K562 (cell line): ENCODE data around the gene PPT1. TPM values are rescaled to one million over a fixed set of nuclear protein-coding genes. Genes with fewer than 3 reads are reported as not detected.
A peak's percentile ranks its signal among the peaks of the same experiment; 100 is the strongest.

Experiments used
- ELK1 ChIP-seq: sonication (generic); formaldehyde crosslinking; IDR thresholded peaks from 2 replicates; pipeline ENCODE4 v1.8.1; 2022; ENCODE audit warnings: missing genetic modification reagents
- FOXM1 ChIP-seq, 2 experiments: fragments of 450-650 bp in 1 of 2; sonication (generic) in 1 of 2; formaldehyde crosslinking in 1 of 2; IDR thresholded peaks; 2 replicates each; pipeline versions ENCODE4 v1.6.1 to v1.9.0; 2017 to 2022; ENCODE audit warnings: low read depth in 2 of 2, mild to moderate bottlenecking in 2 of 2, missing genetic modification reagents in 1 of 2, moderate library complexity in 1 of 2
- HMGXB4 ChIP-seq: sonication (generic); formaldehyde crosslinking; IDR thresholded peaks from 2 replicates; pipeline ENCODE4 v1.8.1; 2023; ENCODE audit warnings: mild to moderate bottlenecking, missing genetic modification reagents
- MAFG ChIP-seq: fragments of 450-650 bp; conservative IDR thresholded peaks from 2 replicates; pipeline ENCODE4 v1.6.1; 2016; ENCODE audit warnings: missing genetic modification characterization, missing compliant biosample characterization
- MCM2 ChIP-seq: fragments of 450-650 bp; IDR thresholded peaks from 2 replicates; pipeline ENCODE4 v1.6.1; 2017; ENCODE audit warnings: low read depth, mild to moderate bottlenecking
- MCM5 ChIP-seq: fragments of 450-650 bp; IDR thresholded peaks from 2 replicates; pipeline ENCODE4 v1.6.1; 2016; ENCODE audit warnings: low read depth
- MXI1 ChIP-seq: IDR thresholded peaks from 2 replicates; pipeline ENCODE4 v1.6.1; 2011; ENCODE audit warnings: low read depth, mild to moderate bottlenecking, improper control_type of control experiment, low read length
- PCBP2 ChIP-seq: fragments of 200-400 bp; formaldehyde crosslinking; IDR thresholded peaks from 2 replicates; pipeline ENCODE4 v1.6.1; 2018; ENCODE audit warnings: low read length, low read depth, mild to moderate bottlenecking, moderate library complexity; ENCODE audit not compliant: poor library complexity, severe bottlenecking
- TRIM25 ChIP-seq: fragments of 450-650 bp; IDR thresholded peaks from 2 replicates; pipeline ENCODE4 v1.7.0; 2016; ENCODE audit warnings: borderline replicate concordance
- ZC3H4 ChIP-seq: sonication (generic); formaldehyde crosslinking; IDR thresholded peaks from 2 replicates; pipeline ENCODE4 v1.9.0; 2021; ENCODE audit warnings: missing genetic modification reagents, borderline replicate concordance
- ZMIZ1 ChIP-seq, 2 experiments: fragments of 150-350 bp in 1 of 2; IDR thresholded peaks; 2 replicates each; pipeline ENCODE4 v1.6.1; 2012 to 2016; ENCODE audit warnings: low read depth in 2 of 2, low read length in 2 of 2, mild to moderate bottlenecking in 1 of 2, moderate library complexity in 1 of 2
- ZSCAN32 ChIP-seq: fragments of 450-650 bp; formaldehyde crosslinking; IDR thresholded peaks from 2 replicates; pipeline ENCODE4 v1.4.0; 2020; ENCODE audit warnings: mild to moderate bottlenecking, moderate library complexity
- polyA plus RNA-seq, 8 experiments: library from polyadenylated mRNA; depleted of rRNA in 4 of 8; stranded (reverse) in 5 of 8; unstranded in 3 of 8; fragments of >200 nt; fragmentation: Nextera tagmentation in 2 of 8; fragmentation: Illumina TruSeq in 1 of 8; extraction: Ambion mirVana in 2 of 8; extraction: Trizol in 1 of 8; gene quantifications; 2 replicates each; pipeline versions ENCODE4 v1.2.1 to v1.2.3, GENCODE V29; 2011 to 2014; ENCODE audit warnings: inconsistent platforms in 1 of 8, missing spikeins in 1 of 8
- total RNA-seq, 7 experiments: library from RNA; depleted of rRNA in 6 of 7; stranded (reverse); fragments of >200 nt in 6 of 7; fragmentation: Illumina TruSeq in 2 of 7; extraction: Trizol in 2 of 7; gene quantifications; 2 replicates each; pipeline versions ENCODE4 v1.2.1 to v1.2.3, GENCODE V29; 2011 to 2021; ENCODE audit warnings: low replicate concordance in 1 of 7
- TF ChIP-seq, protein P1 (sequence below), 3 experiments: fragments of 200-800 bp in 1 of 3; sonication (Bioruptor generic) in 1 of 3; sonication (generic) in 1 of 3; formaldehyde crosslinking in 1 of 3; IDR thresholded peaks; 2 replicates each; pipeline versions ENCODE4 v1.6.1 to v1.8.0; 2016 to 2022; ENCODE audit warnings: mild to moderate bottlenecking in 2 of 3, missing compliant biosample characterization in 2 of 3, missing genetic modification characterization in 2 of 3, missing genetic modification reagents in 1 of 3
- TF ChIP-seq, protein P2 (sequence below): fragments of 450-650 bp; IDR thresholded peaks from one replicate; pipeline ENCODE4 v1.6.1; 2018; ENCODE audit warnings: mild to moderate bottlenecking, moderate library complexity; ENCODE audit not compliant: partially characterized antibody

The PPT1 gene
- total and polyA plus RNA-seq, 9 of the 15 experiments (the other 6 are each of a cell fraction or from before 2014, with no cell fraction given): 72.2 to 285 (median 143) TPM

- no peak for TF ChIP-seq PCBP2
- TF ChIP-seq, protein P1, sequence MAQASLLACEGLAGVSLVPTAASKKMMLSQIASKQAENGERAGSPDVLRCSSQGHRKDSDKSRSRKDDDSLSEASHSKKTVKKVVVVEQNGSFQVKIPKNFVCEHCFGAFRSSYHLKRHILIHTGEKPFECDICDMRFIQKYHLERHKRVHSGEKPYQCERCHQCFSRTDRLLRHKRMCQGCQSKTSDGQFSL (CRISPR knock-in tag; IDR thresholded peaks at IDR 0.05): no peak
- TF ChIP-seq, protein P1 (tag; IDR thresholded peaks at IDR 0.05): no peak
- TF ChIP-seq, protein P2, sequence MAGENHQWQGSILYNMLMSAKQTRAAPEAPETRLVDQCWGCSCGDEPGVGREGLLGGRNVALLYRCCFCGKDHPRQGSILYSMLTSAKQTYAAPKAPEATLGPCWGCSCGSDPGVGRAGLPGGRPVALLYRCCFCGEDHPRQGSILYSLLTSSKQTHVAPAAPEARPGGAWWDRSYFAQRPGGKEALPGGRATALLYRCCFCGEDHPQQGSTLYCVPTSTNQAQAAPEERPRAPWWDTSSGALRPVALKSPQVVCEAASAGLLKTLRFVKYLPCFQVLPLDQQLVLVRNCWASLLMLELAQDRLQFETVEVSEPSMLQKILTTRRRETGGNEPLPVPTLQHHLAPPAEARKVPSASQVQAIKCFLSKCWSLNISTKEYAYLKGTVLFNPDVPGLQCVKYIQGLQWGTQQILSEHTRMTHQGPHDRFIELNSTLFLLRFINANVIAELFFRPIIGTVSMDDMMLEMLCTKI: no peak
- 0 out of 2 replicates have a peak, but pooled peaks have one; percentile 7 for TF ChIP-seq ZSCAN32 (CRISPR knock-in tag)
- TF ChIP-seq MCM2: no peak
- TF ChIP-seq ZC3H4 (CRISPR knock-in tag): no peak; the same call in 1 of the 2 replicates
- TF ChIP-seq MXI1: no peak; the same call in 1 of the 2 replicates
- 0 out of 2 replicates have a peak, but pooled peaks have one; percentile 84 for TF ChIP-seq HMGXB4 (CRISPR knock-in tag)
- peak; percentile 98 for TF ChIP-seq ELK1 (CRISPR knock-in tag)
- TF ChIP-seq TRIM25: peak; percentile 16; the same call in 1 of the 2 replicates
- TF ChIP-seq ZMIZ1 (IDR thresholded peaks at IDR 0.05; ENCODE audit: low read depth in 2 of 2, low read length in 2 of 2): peak in 1 of 2 experiments; percentile 30; a peak in 1 of 4 replicates
- no peak for TF ChIP-seq MAFG (tag)
- TF ChIP-seq FOXM1 (IDR thresholded peaks at IDR 0.05; ENCODE audit: low read depth): no peak
- TF ChIP-seq FOXM1 (CRISPR knock-in tag; IDR thresholded peaks at IDR 0.05; ENCODE audit: low read depth): no peak; the same call in 1 of the 2 replicates
- no peak for TF ChIP-seq MCM5
These were observed 57.1 kb downstream of the PPT1 start (continued) for GRCh38 chr1:40039757-40040510.
